GM10266 (cell line): Measurements from ENCODE around the gene SRCAP.

Source experiments
- DNase-seq: peaks from one replicate; pipeline ENCODE4 v3.0.0; 2012; ENCODE audit errors: extremely low spot score
- CTCF ChIP-seq: IDR thresholded peaks from 2 replicates; pipeline ENCODE4 v1.5.1; 2012; ENCODE audit warnings: mild to moderate bottlenecking, low read depth; ENCODE audit not compliant: control insufficient read depth, insufficient read depth; ENCODE audit errors: missing control alignments

The SRCAP gene

DNA sequence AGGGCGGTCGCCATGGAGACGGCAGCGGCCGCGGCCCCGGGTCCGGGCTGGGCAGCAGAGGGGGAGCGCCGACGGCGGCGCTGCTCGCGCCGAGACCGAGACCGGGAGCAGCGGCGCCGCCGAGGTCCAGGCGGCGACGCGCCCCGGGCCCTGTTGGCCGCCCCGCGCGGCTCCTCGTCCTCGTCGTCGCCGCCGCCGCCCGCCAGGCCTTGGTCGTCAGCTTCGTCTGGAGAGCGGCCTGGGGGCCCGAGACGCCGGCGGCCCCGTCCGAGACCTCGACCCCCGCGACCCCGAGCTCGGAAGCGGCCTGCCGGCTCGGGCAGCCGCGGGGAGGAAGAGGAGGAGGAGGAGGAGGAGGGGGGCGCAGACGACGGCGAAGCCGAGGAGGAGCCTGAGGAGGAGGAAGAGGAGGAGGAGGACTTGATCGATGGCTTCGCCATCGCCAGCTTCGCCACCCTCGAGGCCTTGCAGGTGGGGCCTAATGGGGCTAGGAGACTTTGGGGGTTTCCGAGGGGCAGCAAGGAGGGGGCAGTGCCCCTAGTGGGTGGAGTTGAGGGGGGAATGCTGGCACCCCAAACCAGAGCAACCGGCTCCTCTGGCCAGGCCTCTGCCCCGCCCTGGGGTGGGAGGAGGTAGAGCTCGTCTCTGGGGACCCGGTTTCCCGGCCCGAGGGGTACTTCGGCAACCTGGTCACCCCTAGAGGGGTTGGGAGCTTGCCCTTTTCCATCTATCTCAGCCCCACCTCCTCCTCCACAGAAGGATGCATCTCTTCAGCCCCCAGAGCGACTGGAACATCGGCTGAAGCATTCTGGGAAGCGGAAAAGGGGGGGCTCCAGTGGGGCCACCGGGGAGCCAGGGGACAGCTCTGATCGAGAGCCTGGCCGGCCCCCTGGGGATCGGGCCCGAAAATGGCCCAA, 39.2 kb upstream of the SRCAP start:
- DNase-seq, result peak; percentile 38
- no peak for TF ChIP-seq CTCF

DNA sequence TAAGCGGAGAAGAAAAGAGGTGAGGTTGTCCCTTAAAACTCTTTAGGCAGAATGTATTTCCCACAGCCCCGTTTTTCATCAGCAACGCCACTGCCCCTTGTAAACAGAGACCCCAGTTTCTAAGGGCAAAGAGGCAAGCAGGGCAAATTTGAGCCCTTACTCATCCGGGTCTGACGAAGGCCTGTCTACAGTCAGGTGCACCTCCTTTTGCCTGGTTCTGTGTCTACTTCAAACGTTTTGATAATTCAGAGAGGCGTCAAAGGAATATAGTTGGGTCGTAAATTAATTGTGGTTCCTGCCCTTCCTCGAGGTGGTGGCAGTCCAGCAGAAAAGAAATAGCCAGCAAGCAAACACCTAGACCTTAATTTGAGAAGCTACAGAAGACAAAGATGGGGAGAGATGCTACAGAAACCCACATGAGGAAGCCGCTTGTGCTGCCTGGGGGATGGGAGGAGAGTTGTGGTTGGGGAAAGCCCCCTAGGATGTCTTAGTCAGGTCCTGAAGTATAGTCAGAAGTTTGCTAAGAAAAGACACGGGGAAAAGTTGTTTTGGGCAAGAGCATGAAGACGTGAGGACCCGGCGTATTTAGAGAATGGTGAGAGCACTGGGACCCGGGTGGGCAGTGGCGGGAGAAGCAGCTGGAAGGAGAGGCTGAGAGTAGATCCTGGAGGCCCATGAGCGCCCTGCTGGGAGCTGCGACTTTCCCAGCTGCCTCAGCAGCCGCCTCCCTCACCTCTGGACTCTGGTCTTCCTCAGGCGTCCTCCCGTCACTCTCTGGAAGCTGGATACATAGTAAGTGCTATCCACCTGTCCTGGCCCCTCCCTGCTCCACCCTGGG, 38.3 kb upstream of the SRCAP start:
- TF ChIP-seq CTCF, result no peak
- peak; percentile 86 for DNase-seq

- TF ChIP-seq CTCF, result no peak
Observed at GRCh38 chr16:30662449-30662848, 36.5 kb upstream of the SRCAP start.

GRCh38 chr16:30663038-30663437, 35.9 kb upstream of the SRCAP start:
- DNase-seq, result peak; percentile 2
- TF ChIP-seq CTCF, result no peak

More at GRCh38 chr16:30662449-30662848, 36.5 kb upstream of the SRCAP start:
- no peak for DNase-seq

DNA sequence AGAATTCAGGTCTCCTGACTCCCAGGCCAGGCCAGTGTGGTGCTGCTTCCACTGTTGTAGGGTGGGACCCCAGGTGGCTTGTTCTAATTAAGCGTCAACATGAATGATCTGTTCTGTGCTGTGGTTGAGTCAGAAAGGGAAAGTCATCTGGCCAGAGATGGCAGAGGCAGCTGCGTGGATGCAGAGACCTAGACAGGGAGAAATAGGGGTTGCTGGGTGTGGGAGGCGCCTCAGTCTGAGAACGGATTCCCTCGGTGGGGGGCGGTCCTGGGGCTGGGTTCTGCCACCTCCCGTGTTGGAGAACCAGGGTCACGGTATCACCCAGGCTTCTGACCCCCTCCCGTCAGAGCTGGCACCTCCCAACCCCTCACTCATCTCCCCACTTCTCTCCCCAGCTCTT, 35.2 kb upstream of the SRCAP start:
- DNase-seq, result peak; percentile 32

GRCh38 chr16:30664616-30665109, 34.3 kb upstream of the SRCAP start:
- DNase-seq, result peak; percentile 10
- TF ChIP-seq CTCF, result no peak

More for the DNA sequence above, 35.2 kb upstream of the SRCAP start:
- no peak for TF ChIP-seq CTCF
